Measurements from ENCODE around the gene ZNF521.

- TF ChIP-seq MEF2A (IDR thresholded peaks at IDR 0.05; ENCODE audit: insufficient read depth, low read depth, low read length) (no peak), POLR2AphosphoS5 (IDR thresholded peaks at IDR 0.05; ENCODE audit: low read length) (no peak), POLR2A (IDR thresholded peaks at IDR 0.05; ENCODE audit: low read depth, low read length) (no peak), CHD4 (IDR thresholded peaks at IDR 0.05) (no peak), STAT1 (conservative IDR thresholded peaks at IDR 0.05) (no peak)
Measured at GRCh38 chr18:25039781-25040180, 312.2 kb downstream of the ZNF521 start.
